K562 treated with DMSO at 1 percent for 48 hours (cell line): ENCODE results near the gene CTNNBIP1. TPM values are rescaled to one million over a fixed set of nuclear protein-coding genes. Genes with fewer than 3 reads are reported as not detected.

Source experiments
- total RNA-seq: library from RNA; unstranded; fragments of 300-600 nt; gene quantifications from 2 replicates; pipeline ENCODE4 v1.2.3, GENCODE V29; 2022; ENCODE audit warnings: low replicate concordance; ENCODE audit errors: extremely low read depth

Gene CTNNBIP1
- total RNA-seq = not detected in 2 replicates

GRCh38 chr1:9910076-9910422 is at the start of gene CTNNBIP1:
Gene CTNNBIP1, minus strand, starts transcription at chr1:9910269. Its CDS starts 38,205 bp downstream, at chr1:9872064.

GRCh38 chr1:9942939-9943788 is 33.1 kb upstream of the CTNNBIP1 start, which contains the start of the genes LZIC and NMNAT1:
Gene LZIC, minus strand, starts transcription at chr1:9943391. Its CDS starts 6,772 bp downstream, at chr1:9936619.
Gene NMNAT1, plus strand, starts transcription at chr1:9943475. Its CDS starts 28,599 bp downstream, at chr1:9972074.

GRCh38 chr1:9823943-9824701 is 85.9 kb downstream of the CTNNBIP1 start, which contains the start of gene CLSTN1:
Gene CLSTN1, minus strand, starts transcription at chr1:9823965. Its CDS starts 232 bp downstream, at chr1:9823733.

Other genes starting within 250 kb of the CTNNBIP1 start
- not detected in 2 replicates for gene CLSTN1, start 86.3 kb downstream of the CTNNBIP1 start, total RNA-seq
- not detected in 2 replicates for gene LZIC, start 33.1 kb upstream of the CTNNBIP1 start, total RNA-seq
- gene NMNAT1, start 33.2 kb upstream of the CTNNBIP1 start, total RNA-seq = not detected in 2 replicates
- not detected in 2 replicates for gene RBP7, start 87.0 kb upstream of the CTNNBIP1 start, total RNA-seq
- not detected in 2 replicates for gene UBE4B, start 122.7 kb upstream of the CTNNBIP1 start, total RNA-seq